GM18907 (cell line): ENCODE data around the gene CHRM1.

Source experiments
- ATAC-seq: cut with Tn5 transposase; IDR thresholded peaks from one replicate; pipeline ENCODE4 v1.9.1; 2021; ENCODE audit warnings: mild to moderate bottlenecking, moderate library complexity; ENCODE audit not compliant: unreplicated experiment

CHRM1 gene

GRCh38 chr11:62925745-62926679 lies 4.8 kb upstream of the CHRM1 start:
- no peak for ATAC-seq

GRCh38 chr11:62925308-62925707 lies 4.1 kb upstream of the CHRM1 start:
- ATAC-seq: no peak

- no peak for ATAC-seq
Observed at GRCh38 chr11:62923601-62924411, 2.6 kb upstream of the CHRM1 start.

GRCh38 chr11:62922653-62923431 lies 1.7 kb upstream of the CHRM1 start:
- no peak for ATAC-seq

GRCh38 chr11:62922189-62922589 lies 1.0 kb upstream of the CHRM1 start:
- no peak for ATAC-seq

GRCh38 chr11:62921573-62922188 lies 518 bp upstream of the CHRM1 start:
- ATAC-seq: no peak

- ATAC-seq: no peak
Observed at GRCh38 chr11:62919898-62920640, 1.1 kb downstream of the CHRM1 start.

- no peak for ATAC-seq
Observed at GRCh38 chr11:62919476-62919875, 1.7 kb downstream of the CHRM1 start.

- ATAC-seq: no peak
Observed at GRCh38 chr11:62918531-62918930, 2.6 kb downstream of the CHRM1 start.

GRCh38 chr11:62917906-62918502 lies 3.2 kb downstream of the CHRM1 start:
- no peak for ATAC-seq

GRCh38 chr11:62914416-62914815 lies 6.7 kb downstream of the CHRM1 start:
- ATAC-seq: no peak

GRCh38 chr11:62912268-62912667 lies 8.9 kb downstream of the CHRM1 start:
- ATAC-seq: no peak

- no peak for ATAC-seq
Observed at GRCh38 chr11:62911137-62912130, 9.7 kb downstream of the CHRM1 start.

- no peak for ATAC-seq
Observed at GRCh38 chr11:62910141-62910882, 10.9 kb downstream of the CHRM1 start.

GRCh38 chr11:62909107-62909894 lies 11.9 kb downstream of the CHRM1 start:
- no peak for ATAC-seq

GRCh38 chr11:62908468-62909072 lies 12.6 kb downstream of the CHRM1 start:
- no peak for ATAC-seq
